ENCODE data around the gene HGS. TPM values are rescaled to one million over a fixed set of nuclear protein-coding genes. Genes with fewer than 3 reads are reported as not detected.
A peak's percentile ranks its signal among the peaks of the same experiment; 100 is the strongest.

The HGS gene
- total and polyA plus RNA-seq, 2 of the 8 experiments (the other 6 are each of a cell fraction or from before 2014, with no cell fraction given), result 80.8 to 99.7 TPM

DNA sequence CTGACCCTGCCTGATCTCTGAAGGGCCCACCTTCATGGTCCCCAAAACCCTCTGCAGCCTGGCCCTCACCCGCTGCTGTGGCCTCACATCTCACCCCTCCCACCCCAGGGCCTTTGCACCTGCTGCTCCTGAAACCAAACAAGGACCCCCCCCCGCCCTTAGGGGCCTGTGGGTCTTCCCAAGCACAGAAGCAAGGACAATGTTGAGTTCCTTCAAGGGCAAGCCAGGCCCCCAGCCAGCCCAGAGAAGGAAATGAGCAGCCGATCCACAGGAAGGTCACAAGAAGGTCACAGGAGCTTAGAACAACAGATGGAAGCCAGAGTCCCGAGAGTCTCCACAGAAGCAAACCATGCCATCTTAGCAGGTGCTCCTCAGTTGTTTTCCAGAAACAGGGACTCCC is 27.0 kb upstream of the HGS start:
- Histone ChIP-seq H3K56ac (replicated peaks; ENCODE audit: insufficient read length, low read depth, low read length) (no peak overlapping the region), H3K36me3 (ENCODE audit: control insufficient read depth in 2 of 4, insufficient read depth in 4 of 4, low read length in 3 of 4) (no peaks in the 10 kb centered on the region), H3K23ac (ENCODE audit: insufficient read length) (no peak overlapping the region), H3K4me3 (ENCODE audit: extremely low read depth in 1 of 4, insufficient read depth in 2 of 4, low read depth in 3 of 4, low read length in 4 of 4) (no peak overlapping the region), H3K23me2 (ENCODE audit: low read depth, low read length) (no peaks in the 10 kb centered on the region), H3K4ac (replicated peaks; ENCODE audit: insufficient read length, low read depth, low read length) (no peak overlapping the region), H4K20me1 (replicated peaks in 1 of 2; ENCODE audit: control insufficient read depth in 1 of 2, insufficient read depth in 2 of 2, low read length in 2 of 2) (no peaks in the 10 kb centered on the region), H2BK120ac (replicated peaks; ENCODE audit: low read depth, low read length) (no peak overlapping the region), H3K4me1 (replicated peaks in 1 of 4; ENCODE audit: control insufficient read depth in 3 of 4, insufficient read depth in 4 of 4, low read length in 3 of 4) (peaks cover 0 to 10% (median 7%) of the 10 kb centered on the region in 4 experiments; a peak in 6 of 7 replicates), H2BK15ac (ENCODE audit: low read length) (no peak overlapping the region), H3K27me3 (replicated peaks in 1 of 4; ENCODE audit: control insufficient read depth in 3 of 4, extremely low read depth in 1 of 4, insufficient read depth in 3 of 4, low read length in 3 of 4) (no peaks in the 10 kb centered on the region), H3K9me3 (ENCODE audit: insufficient read depth in 2 of 2, low read depth in 1 of 2, low read length in 1 of 2) (no peaks in the 10 kb centered on the region), H3K14ac (ENCODE audit: insufficient read length) (no peak overlapping the region), H4K91ac (replicated peaks; ENCODE audit: insufficient read length, low read length) (no peak overlapping the region), H2AK5ac (ENCODE audit: low read depth, low read length) (no peak overlapping the region), H3K4me2 (ENCODE audit: insufficient read depth in 1 of 2, low read depth in 2 of 2, low read length in 2 of 2) (no peak overlapping the region), H3K79me1 (ENCODE audit: low read depth, low read length) (peaks cover 2% of the 10 kb centered on the region; the same call in 1 of the 2 replicates), H4K8ac (ENCODE audit: extremely low read depth, insufficient read depth, low read length) (peak overlapping the region; percentile 68; the same call in 1 of the 2 replicates), H2BK5ac (ENCODE audit: low read depth, low read length) (no peak overlapping the region), H4K5ac (ENCODE audit: insufficient read length, low read depth, low read length) (no peak overlapping the region), H3K79me2 (ENCODE audit: control insufficient read depth in 1 of 2, insufficient read depth in 2 of 2, low read length in 2 of 2) (no peaks in the 10 kb centered on the region), H3K27ac (ENCODE audit: low read depth, low read length) (no peak overlapping the region), H3K18ac (ENCODE audit: extremely low read depth, low read length) (no peak overlapping the region), H2BK12ac (ENCODE audit: low read depth, low read length) (no peak overlapping the region), H2BK20ac (ENCODE audit: low read length) (no peak overlapping the region), H2AFZ (ENCODE audit: low read length) (no peak overlapping the region), H3K9ac (replicated peaks in 1 of 4; ENCODE audit: extremely low read depth in 1 of 4, low read depth in 3 of 4, low read length in 3 of 4) (no peak overlapping the region)
- TF ChIP-seq TCF12 (IDR thresholded peaks at IDR 0.05; ENCODE audit: low read depth, low read length) (no peak), KDM1A (IDR thresholded peaks at IDR 0.05; ENCODE audit: borderline replicate concordance, low read length) (peak; percentile 59; the same call in 1 of the 2 replicates), TBP (IDR thresholded peaks at IDR 0.05; ENCODE audit: low read depth, low read length) (no peak), EP300 (IDR thresholded peaks at IDR 0.05; ENCODE audit: borderline replicate concordance in 1 of 2, low read depth in 2 of 2, low read length in 2 of 2) (no peak), MAX (IDR thresholded peaks at IDR 0.05) (no peak)
- CTCF ChIA-PET (ENCODE audit: partially characterized antibody), result interaction anchor here (1.8 to 2.1 kb wide), 2 partner anchors 12 to 18 kb away, joined by 5 to 7 read pairs; no protein-coding TSS in a partner anchor
- no peak for FAIRE-seq
- no peak for DNase-seq (ENCODE audit: low read depth in 1 of 2, low spot score in 2 of 2)
- WGBS, 2 experiments (ENCODE audit: extremely low coverage in 1 of 2, insufficient coverage in 1 of 2, insufficient read length in 1 of 2, insufficient replicate concordance in 2 of 2, low coverage in 1 of 2, low lambda C conversion rate in 2 of 2, missing lambda C conversion rate in 1 of 2), result 88% methylated on average over 4 of the region's 4 CpGs; no CpG with 5 or more reads in 1 of the 2 experiments
- POLR2A ChIA-PET (ENCODE audit: partially characterized antibody), result interaction anchor here (1.0 to 3.1 kb wide), 4 partner anchors 10 to 16 kb away, joined by 3 to 16 read pairs (median 3); partner anchors contain the start of genes CCDC137 and OXLD1

All from H1 (cell line).